Activated T-cell treated with anti-CD3 and anti-CD28 coated beads, Interleukin-2, amount 50 U/mL, for 24 hours (primary cell): Measurements from ENCODE around the gene NFU1.
"Not testable (repeated sequence)": the region's sequence is repeated elsewhere in the genome, so short reads cannot be mapped to it uniquely, and the experiment has no call there.

Source experiments
- DNase-seq: peaks from one replicate; pipeline ENCODE4 v3.0.0-alpha.2; 2020
- H3K27ac Mint-ChIP-seq: 2 replicates; pipeline ENCODE4 v1.8.0; 2020; ENCODE audit warnings: mild to moderate bottlenecking, mixed read lengths
- H3K27me3 Mint-ChIP-seq: 2 replicates; pipeline ENCODE4 v1.8.0; 2020; ENCODE audit warnings: mixed read lengths
- H3K36me3 Mint-ChIP-seq: 2 replicates; pipeline ENCODE4 v1.8.0; 2020; ENCODE audit warnings: low read depth, mixed read lengths
- H3K4me1 Mint-ChIP-seq: 2 replicates; pipeline ENCODE4 v1.8.0; 2020; ENCODE audit warnings: low read depth, mixed read lengths
- H3K4me3 Mint-ChIP-seq: 2 replicates; pipeline ENCODE4 v1.8.0; 2020; ENCODE audit warnings: mild to moderate bottlenecking, moderate library complexity, mixed read lengths
- H3K9me3 Mint-ChIP-seq: 2 replicates; pipeline ENCODE4 v1.8.0; 2020; ENCODE audit warnings: mixed read lengths

Gene NFU1

DNA sequence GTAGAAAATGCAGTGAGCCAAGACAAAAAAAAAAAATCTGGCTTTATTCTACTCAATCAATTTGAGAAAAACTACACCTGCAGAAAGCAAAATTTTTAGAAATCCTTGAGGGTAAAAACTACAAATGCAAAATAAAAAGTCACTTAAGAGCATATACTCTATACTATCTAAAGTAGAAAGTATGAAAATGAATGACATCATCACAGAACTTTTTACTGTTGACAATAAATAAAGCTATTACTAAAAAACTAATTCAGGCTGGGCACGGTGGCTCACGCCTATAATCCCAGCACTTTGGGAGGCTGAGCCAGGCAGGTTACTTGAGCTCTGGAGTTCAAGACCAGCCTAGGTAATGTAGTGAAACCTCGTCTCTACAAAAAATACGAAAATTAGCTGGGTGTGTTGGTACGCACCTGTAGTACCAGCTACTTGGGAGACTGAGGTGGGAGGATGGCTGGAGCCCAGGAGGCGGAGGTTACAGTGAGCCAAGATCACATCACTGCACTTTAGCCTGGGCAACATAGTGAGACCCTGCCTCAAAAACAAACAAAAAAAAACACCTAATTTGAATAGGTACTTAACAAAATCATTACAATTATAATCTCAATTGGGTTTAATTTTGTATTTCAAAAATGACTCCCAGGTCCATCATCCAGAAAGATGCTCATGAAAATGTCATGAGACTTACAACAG lies 7.6 kb downstream of the NFU1 start:
- Mint-ChIP-seq H3K36me3 (peaks cover 47% of the 10 kb centered on the region), H3K27ac (no peak overlapping the region), H3K4me3 (no peak overlapping the region), H3K27me3 (no peaks in the 10 kb centered on the region), H3K4me1 (peaks cover 7% of the 10 kb centered on the region), H3K9me3 (no peaks in the 10 kb centered on the region)
- no peak for DNase-seq

DNA sequence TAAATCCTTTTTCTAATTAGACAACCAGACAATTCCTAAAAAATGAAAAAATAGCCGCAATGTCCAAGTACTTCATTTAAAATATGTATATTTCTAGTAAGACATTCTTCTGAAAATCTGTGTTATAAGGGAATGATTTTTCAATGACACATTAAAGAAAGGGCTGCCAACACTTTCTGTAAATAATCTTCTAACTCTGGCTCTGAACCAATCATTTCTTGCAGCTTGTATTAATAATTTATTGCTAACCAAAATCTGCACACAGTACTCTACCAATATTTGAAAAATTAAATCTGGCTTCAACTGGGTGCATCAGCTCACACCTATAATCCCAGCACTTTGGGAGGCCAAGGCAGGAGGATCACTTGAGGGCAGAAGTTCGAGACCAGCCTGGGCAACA lies 8.3 kb downstream of the NFU1 start:
- no peak overlapping the region for H3K27ac Mint-ChIP-seq
- DNase-seq: no peak
- no peaks in the 10 kb centered on the region for H3K9me3 Mint-ChIP-seq
- peaks cover 50% of the 10 kb centered on the region for H3K36me3 Mint-ChIP-seq
- peaks cover 5% of the 10 kb centered on the region for H3K4me1 Mint-ChIP-seq
- no peak overlapping the region for H3K4me3 Mint-ChIP-seq
- H3K27me3 Mint-ChIP-seq: no peaks in the 10 kb centered on the region

DNA sequence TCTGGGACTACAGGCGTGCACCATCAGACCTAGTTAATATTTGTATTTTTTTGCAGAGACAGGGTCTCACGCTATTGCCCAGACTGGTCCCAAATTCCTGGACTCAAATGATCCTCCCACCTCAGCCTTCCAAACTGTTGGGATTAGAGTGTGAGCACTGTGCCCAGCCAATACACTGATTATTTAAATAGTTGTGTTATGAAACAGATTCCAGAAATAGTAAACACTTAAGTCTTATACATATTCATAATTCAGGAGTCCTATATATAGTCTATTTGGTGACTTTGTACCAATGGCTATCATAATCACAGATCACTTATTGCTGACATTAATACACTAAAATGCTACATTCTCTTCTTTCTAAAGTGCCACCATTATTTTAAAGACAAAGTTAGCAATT lies 12.8 kb downstream of the NFU1 start:
- Mint-ChIP-seq H3K27ac (no peak overlapping the region), H3K4me3 (no peak overlapping the region), H3K4me1 (peaks cover 2% of the 10 kb centered on the region), H3K36me3 (peaks cover 52% of the 10 kb centered on the region), H3K9me3 (no peaks in the 10 kb centered on the region), H3K27me3 (no peaks in the 10 kb centered on the region)
- DNase-seq: no peak

DNA sequence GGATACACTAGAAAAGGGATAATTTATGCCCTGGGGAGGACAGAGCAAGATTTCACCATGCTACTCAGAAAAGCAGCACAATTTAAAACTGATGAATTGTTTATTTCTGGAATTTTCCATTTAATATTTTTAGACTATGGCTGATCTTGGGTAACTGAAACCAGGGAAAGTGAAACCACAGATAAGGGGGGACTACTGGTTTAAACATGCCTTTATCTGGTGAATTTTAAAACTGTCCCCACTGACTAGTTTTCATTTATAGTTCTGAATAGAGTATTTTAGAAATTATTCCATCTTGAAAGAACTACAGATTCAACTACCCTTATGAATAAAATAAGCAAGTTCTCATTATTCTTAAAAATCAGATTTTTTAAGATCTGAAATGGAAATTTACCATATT lies 15.0 kb downstream of the NFU1 start:
- H3K27me3 Mint-ChIP-seq: no peaks in the 10 kb centered on the region
- H3K36me3 Mint-ChIP-seq: peaks cover 53% of the 10 kb centered on the region
- no peak overlapping the region for H3K4me3 Mint-ChIP-seq
- no peaks in the 10 kb centered on the region for H3K9me3 Mint-ChIP-seq
- peaks cover 2% of the 10 kb centered on the region for H3K4me1 Mint-ChIP-seq
- peak overlapping the region; percentile 64 for H3K27ac Mint-ChIP-seq
- no peak for DNase-seq

DNA sequence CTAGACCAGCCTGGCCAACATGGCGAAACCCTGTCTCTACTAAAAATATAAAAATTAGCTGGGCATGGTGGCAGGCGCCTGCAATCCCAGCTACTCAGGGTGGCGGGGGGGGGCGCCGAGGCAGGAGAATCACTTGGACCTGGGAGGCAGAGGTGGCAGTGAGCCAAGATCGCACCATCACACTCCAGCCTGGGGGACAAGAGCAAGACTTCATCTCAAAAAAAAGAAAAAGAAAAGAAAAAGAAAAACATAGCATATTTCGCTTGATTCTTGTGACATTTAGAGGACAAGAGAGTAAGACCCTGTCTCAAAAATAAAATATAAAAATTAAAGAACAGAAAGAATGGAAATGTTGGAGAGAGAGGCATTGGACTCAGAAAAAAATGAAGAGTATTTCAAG lies 18.1 kb downstream of the NFU1 start:
- not testable (repeated sequence) for H3K27me3 Mint-ChIP-seq, H3K9me3 Mint-ChIP-seq, H3K4me3 Mint-ChIP-seq, DNase-seq, H3K4me1 Mint-ChIP-seq, H3K27ac Mint-ChIP-seq
- peaks cover 64% of the 10 kb centered on the region for H3K36me3 Mint-ChIP-seq

DNA sequence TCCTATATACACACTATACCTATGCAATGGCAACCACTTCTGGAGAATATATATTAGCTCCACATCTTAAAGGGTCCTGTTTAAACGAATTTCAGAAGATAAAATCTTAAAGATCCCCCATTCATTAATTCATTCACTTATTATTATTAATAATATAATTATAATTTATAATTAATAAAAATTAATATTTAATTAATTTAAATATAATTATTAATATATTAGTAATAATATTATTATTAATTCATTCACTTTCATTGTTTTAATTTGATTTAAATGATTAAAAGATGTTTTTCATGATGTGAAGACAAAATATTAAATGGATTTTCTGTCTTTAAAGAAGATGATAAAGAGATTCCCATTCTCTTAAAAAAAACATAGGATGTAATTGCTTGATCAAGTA lies 21.1 kb downstream of the NFU1 start:
- peaks cover 3% of the 10 kb centered on the region for H3K4me1 Mint-ChIP-seq
- H3K4me3 Mint-ChIP-seq: no peak overlapping the region
- H3K36me3 Mint-ChIP-seq: peaks cover 69% of the 10 kb centered on the region
- no peak overlapping the region for H3K27ac Mint-ChIP-seq
- no peaks in the 10 kb centered on the region for H3K9me3 Mint-ChIP-seq
- no peaks in the 10 kb centered on the region for H3K27me3 Mint-ChIP-seq
- no peak for DNase-seq

DNA sequence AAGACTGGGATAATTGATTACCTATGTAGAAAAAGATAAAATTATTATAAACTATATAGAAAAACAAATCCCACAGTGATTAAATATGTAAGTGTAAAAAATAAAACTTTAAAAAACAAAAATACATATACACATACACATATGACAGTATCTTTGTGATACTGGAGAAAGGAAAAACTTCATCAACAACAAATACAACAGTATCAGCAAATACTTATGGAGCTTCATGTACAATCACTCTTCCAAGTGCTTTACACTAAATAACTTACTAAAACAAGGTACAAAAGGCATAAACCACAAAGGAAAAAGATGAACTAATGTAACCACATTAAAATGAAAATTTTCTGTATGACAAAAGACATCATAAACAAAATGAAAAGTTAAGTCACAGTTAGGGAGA lies 26.1 kb downstream of the NFU1 start:
- H3K9me3 Mint-ChIP-seq: no peaks in the 10 kb centered on the region
- no peaks in the 10 kb centered on the region for H3K27me3 Mint-ChIP-seq
- DNase-seq: no peak
- H3K36me3 Mint-ChIP-seq: peaks cover 62% of the 10 kb centered on the region
- H3K4me1 Mint-ChIP-seq: peaks cover 13% of the 10 kb centered on the region
- no peak overlapping the region for H3K27ac Mint-ChIP-seq
- H3K4me3 Mint-ChIP-seq: no peak overlapping the region

DNA sequence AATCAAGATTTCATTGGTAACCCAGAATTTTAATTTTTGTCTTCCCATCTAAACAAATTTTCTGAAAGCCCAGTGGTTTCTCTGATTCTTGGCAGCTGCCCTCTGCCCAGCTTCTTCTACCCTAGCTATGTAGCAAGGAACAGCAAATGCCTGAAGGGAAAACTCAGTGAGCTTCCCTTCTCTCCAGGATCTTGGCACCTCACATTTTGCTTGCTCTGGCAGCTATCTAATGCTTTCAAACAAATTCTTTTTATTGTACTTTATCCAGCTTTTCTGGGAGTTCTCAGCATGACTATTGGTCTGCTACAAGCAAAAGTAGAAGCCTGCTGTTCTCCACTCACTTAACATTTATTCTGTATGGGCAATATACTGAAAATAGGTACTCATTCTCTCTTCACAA lies 31.9 kb downstream of the NFU1 start:
- no peak for DNase-seq
- Mint-ChIP-seq H3K9me3 (no peaks in the 10 kb centered on the region), H3K4me1 (peaks cover 7% of the 10 kb centered on the region), H3K27me3 (no peaks in the 10 kb centered on the region), H3K27ac (no peak overlapping the region), H3K4me3 (no peak overlapping the region), H3K36me3 (peaks cover 60% of the 10 kb centered on the region)

DNA sequence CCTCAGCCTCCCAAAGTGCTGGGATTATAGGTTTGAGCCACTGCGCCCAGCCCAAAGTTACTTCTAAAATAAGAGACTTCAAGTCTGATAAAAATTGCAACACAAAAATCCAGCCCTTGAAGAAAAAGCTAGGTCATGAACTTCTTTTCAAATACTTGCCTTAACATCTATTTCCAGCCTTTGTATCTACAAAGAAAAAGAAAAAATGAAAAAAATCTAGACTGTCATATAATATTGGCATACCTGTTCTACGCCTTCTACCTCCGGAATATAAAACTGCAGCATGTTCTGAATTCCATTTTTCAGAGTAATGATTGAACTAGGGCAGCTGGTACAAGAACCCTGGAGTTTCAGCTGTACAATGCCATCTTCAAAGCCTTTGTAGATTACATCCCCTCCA lies 37.1 kb downstream of the NFU1 start:
- H3K9me3 Mint-ChIP-seq: no peaks in the 10 kb centered on the region
- no peak for DNase-seq
- no peaks in the 10 kb centered on the region for H3K4me1 Mint-ChIP-seq
- H3K27me3 Mint-ChIP-seq: no peaks in the 10 kb centered on the region
- peaks cover 64% of the 10 kb centered on the region for H3K36me3 Mint-ChIP-seq
- no peak overlapping the region for H3K27ac Mint-ChIP-seq
- no peak overlapping the region for H3K4me3 Mint-ChIP-seq

DNA sequence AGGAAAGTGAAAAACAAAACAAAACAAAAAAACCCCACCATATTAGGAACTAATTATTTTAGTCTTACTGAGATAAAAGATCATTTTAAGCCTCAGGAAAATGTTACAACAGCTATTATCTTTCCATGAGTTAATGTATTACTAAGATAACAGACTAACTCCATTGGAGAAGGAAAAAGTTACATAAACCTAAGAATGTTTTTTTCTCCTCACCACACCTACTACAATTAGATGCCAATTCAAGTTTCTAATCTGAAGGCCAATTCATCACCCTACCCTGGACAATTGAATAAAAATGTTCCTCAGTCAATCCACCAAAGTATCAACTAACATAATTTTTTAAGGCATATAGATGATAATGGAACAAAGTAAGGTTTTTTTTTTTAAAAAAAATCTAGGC lies 40.0 kb downstream of the NFU1 start:
- no peaks in the 10 kb centered on the region for H3K9me3 Mint-ChIP-seq
- H3K4me3 Mint-ChIP-seq: no peak overlapping the region
- no peaks in the 10 kb centered on the region for H3K4me1 Mint-ChIP-seq
- peaks cover 60% of the 10 kb centered on the region for H3K36me3 Mint-ChIP-seq
- no peaks in the 10 kb centered on the region for H3K27me3 Mint-ChIP-seq
- no peak overlapping the region for H3K27ac Mint-ChIP-seq
- no peak for DNase-seq

DNA sequence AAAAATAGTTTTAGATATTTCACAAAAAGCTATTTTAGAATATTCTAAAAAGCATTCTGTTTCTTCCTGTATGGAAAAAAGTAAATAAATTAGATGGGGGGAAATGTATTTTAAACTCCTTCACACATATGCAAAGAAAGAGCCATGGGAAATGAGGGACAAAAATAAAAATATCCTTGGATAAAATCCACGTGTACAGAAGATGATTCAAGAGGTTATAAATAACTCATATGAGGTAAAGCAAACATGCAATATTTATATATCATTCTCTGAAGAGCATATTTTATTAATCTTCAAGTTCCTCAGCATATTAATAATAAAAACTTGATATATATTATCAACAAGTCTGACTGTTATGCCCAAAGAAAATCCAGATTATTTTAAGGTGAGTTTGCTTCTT lies 41.4 kb downstream of the NFU1 start:
- Mint-ChIP-seq H3K36me3 (peaks cover 53% of the 10 kb centered on the region), H3K4me1 (no peaks in the 10 kb centered on the region), H3K4me3 (no peak overlapping the region), H3K27ac (no peak overlapping the region), H3K27me3 (no peaks in the 10 kb centered on the region), H3K9me3 (no peaks in the 10 kb centered on the region)
- DNase-seq: no peak

DNA sequence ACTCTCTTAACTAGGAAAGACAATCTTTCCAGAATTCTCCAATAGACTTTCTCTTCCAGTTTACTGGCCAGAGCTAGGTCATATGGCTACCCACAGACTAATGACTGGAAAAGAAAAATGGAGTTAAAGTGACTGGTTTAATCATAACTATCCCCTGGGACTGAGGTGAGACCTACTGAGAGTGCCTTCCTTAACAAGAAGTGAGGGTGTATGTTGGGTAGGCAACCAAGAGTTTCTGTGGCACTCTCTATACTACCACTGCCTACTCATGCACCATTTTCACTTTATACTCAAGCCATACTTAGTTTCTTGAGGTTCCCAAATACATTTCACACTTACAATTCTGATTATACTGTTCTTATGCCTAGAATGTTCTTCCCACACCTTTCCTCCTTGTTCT lies 43.3 kb downstream of the NFU1 start:
- peak overlapping the region; percentile 16 for H3K27ac Mint-ChIP-seq
- no peaks in the 10 kb centered on the region for H3K9me3 Mint-ChIP-seq
- peaks cover 37% of the 10 kb centered on the region for H3K36me3 Mint-ChIP-seq
- no peak overlapping the region for H3K4me3 Mint-ChIP-seq
- no peaks in the 10 kb centered on the region for H3K27me3 Mint-ChIP-seq
- H3K4me1 Mint-ChIP-seq: no peaks in the 10 kb centered on the region
- no peak for DNase-seq

DNA sequence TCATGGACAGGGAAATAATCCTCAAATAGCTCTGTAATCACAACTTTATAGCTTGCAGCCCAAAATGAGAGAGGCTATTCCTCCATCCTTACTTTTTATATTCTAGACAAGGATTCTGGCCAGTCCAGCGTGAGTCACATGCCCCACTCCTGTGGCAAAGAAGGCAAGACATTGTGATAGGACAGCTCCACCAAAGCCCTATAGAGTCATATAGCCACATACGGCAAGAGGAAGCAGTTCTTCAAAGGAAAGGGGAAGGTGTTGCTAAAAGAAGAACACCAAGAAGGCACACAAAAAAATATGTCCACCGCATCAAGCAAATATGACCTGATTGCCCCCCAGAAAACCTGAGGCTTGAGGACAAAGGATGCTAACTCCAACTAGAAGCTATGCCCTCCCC lies 46.8 kb downstream of the NFU1 start:
- no peak for DNase-seq
- H3K27ac Mint-ChIP-seq: no peak overlapping the region
- no peaks in the 10 kb centered on the region for H3K27me3 Mint-ChIP-seq
- H3K4me3 Mint-ChIP-seq: no peak overlapping the region
- peaks cover 20% of the 10 kb centered on the region for H3K4me1 Mint-ChIP-seq
- peaks cover 17% of the 10 kb centered on the region for H3K36me3 Mint-ChIP-seq
- H3K9me3 Mint-ChIP-seq: no peaks in the 10 kb centered on the region

DNA sequence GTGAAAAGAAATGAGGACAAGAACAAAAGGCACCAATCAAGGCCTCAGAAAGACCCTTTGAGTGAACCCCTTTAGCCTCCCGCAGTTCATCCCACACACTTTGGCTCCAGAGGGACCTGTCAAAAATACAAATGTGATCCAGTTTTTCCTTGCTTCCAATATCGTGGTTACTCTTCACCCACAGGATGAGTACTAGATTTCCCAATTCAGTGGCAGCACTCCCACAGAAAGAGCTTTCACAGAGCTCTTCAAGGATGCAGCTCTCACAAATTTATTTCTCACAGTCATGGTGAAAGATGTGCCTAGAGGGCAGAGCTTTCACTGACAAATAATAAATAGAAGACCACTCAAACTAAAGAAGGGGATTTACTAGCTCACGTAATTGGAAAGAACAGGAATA lies 47.2 kb downstream of the NFU1 start:
- H3K9me3 Mint-ChIP-seq: no peaks in the 10 kb centered on the region
- no peaks in the 10 kb centered on the region for H3K27me3 Mint-ChIP-seq
- H3K4me1 Mint-ChIP-seq: peaks cover 21% of the 10 kb centered on the region
- no peak overlapping the region for H3K27ac Mint-ChIP-seq
- H3K4me3 Mint-ChIP-seq: no peak overlapping the region
- peaks cover 15% of the 10 kb centered on the region for H3K36me3 Mint-ChIP-seq
- no peak for DNase-seq

DNA sequence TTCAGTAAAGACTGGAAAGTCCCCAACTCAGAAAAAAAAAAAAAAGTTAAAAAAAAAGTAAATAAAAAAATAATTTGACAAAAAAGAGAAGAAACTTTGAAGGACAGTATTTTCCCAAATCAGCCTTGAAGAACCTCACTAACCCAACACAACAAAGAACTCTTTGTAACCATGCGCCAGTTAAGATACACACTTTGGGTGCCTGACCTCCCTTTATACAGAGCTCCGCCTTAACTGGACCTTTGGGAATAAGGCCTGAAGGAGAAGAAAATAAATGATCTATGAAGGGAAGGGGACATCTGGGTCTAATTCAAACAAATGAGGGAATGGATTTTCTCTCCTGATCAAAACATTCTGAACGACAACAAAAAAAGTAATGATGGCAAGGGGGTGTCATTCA lies 48.0 kb downstream of the NFU1 start:
- H3K4me1 Mint-ChIP-seq: peaks cover 27% of the 10 kb centered on the region
- no peaks in the 10 kb centered on the region for H3K27me3 Mint-ChIP-seq
- H3K36me3 Mint-ChIP-seq: peaks cover 9% of the 10 kb centered on the region
- no peak overlapping the region for H3K27ac Mint-ChIP-seq
- DNase-seq: no peak
- no peaks in the 10 kb centered on the region for H3K9me3 Mint-ChIP-seq
- no peak overlapping the region for H3K4me3 Mint-ChIP-seq
